GM12892 (cell line): ENCODE data around the gene AGPAT4.

ENCODE experiments used
- DNase-seq: peaks from one replicate; pipeline ENCODE4 v3.0.0; 2011; ENCODE audit not compliant: insufficient read length
- FAIRE-seq: peaks from 2 replicates; lab custom pipeline; 2011; peaks lifted over from hg19 to GRCh38; lab: Jason Lieb, UNC
- POLR2A ChIP-seq: IDR thresholded peaks from 2 replicates; pipeline ENCODE4 v1.6.1; 2011; ENCODE audit warnings: low read depth, low read length, control low read depth
- POLR2AphosphoS5 ChIP-seq: IDR thresholded peaks from 2 replicates; pipeline ENCODE4 v1.6.1; 2011; ENCODE audit warnings: low read depth, low read length, control low read depth
- TAF1 ChIP-seq: IDR thresholded peaks from 2 replicates; pipeline ENCODE4 v1.6.1; 2011; ENCODE audit warnings: low read depth, mild to moderate bottlenecking, control low read depth, low read length, borderline replicate concordance

The AGPAT4 gene

GRCh38 chr6:161137320-161137719, 136.5 kb downstream of the AGPAT4 start:
- no peak for DNase-seq
- TF ChIP-seq POLR2A (no peak), POLR2AphosphoS5 (no peak), TAF1 (no peak)
- FAIRE-seq, result no peak

GRCh38 chr6:161136655-161137054, 137.2 kb downstream of the AGPAT4 start:
- peak; percentile 67 for FAIRE-seq
- no peak for DNase-seq
- TF ChIP-seq POLR2A, result no peak
- TF ChIP-seq TAF1, result no peak
- TF ChIP-seq POLR2AphosphoS5, result no peak

GRCh38 chr6:161135695-161136591, 137.9 kb downstream of the AGPAT4 start:
- no peak for DNase-seq
- FAIRE-seq, result peak; percentile 65
- peak; percentile 24; the same call in 1 of the 2 replicates for TF ChIP-seq POLR2AphosphoS5
- no peak for TF ChIP-seq POLR2A

- no peak for DNase-seq
- FAIRE-seq, result no peak
- TF ChIP-seq POLR2AphosphoS5, result peak; percentile 22; the same call in 1 of the 2 replicates
- TF ChIP-seq TAF1, result no peak
- peak; percentile 31; the same call in 1 of the 2 replicates for TF ChIP-seq POLR2A
Measured at GRCh38 chr6:161134550-161135298, 139.1 kb downstream of the AGPAT4 start.

GRCh38 chr6:161133963-161134362, 139.9 kb downstream of the AGPAT4 start:
- no peak for TF ChIP-seq TAF1
- TF ChIP-seq POLR2A, result no peak
- no peak for TF ChIP-seq POLR2AphosphoS5
- DNase-seq (no peak), FAIRE-seq (no peak)

GRCh38 chr6:161132384-161132783, 141.5 kb downstream of the AGPAT4 start:
- no peak for FAIRE-seq
- TF ChIP-seq POLR2AphosphoS5 (no peak), POLR2A (no peak), TAF1 (no peak)
- DNase-seq, result no peak

- FAIRE-seq (no peak), DNase-seq (no peak)
- no peak for TF ChIP-seq TAF1
- no peak for TF ChIP-seq POLR2AphosphoS5
- no peak for TF ChIP-seq POLR2A
Measured at GRCh38 chr6:161130967-161131766, 142.7 kb downstream of the AGPAT4 start.

- no peak for FAIRE-seq
- DNase-seq, result no peak
- TF ChIP-seq POLR2A (no peak), POLR2AphosphoS5 (no peak), TAF1 (no peak)
Measured at GRCh38 chr6:161130541-161130940, 143.3 kb downstream of the AGPAT4 start.

GRCh38 chr6:161128680-161129196, 145.1 kb downstream of the AGPAT4 start:
- FAIRE-seq (no peak), DNase-seq (no peak)

GRCh38 chr6:161128230-161128629, 145.6 kb downstream of the AGPAT4 start:
- TF ChIP-seq POLR2AphosphoS5, result no peak
- no peak for TF ChIP-seq TAF1
- TF ChIP-seq POLR2A, result no peak
- DNase-seq, result no peak
- no peak for FAIRE-seq

More at GRCh38 chr6:161128680-161129196, 145.1 kb downstream of the AGPAT4 start:
- TF ChIP-seq POLR2A, result no peak
- TF ChIP-seq TAF1, result no peak
- TF ChIP-seq POLR2AphosphoS5, result no peak

- no peak for DNase-seq
- TF ChIP-seq POLR2A, result no peak
- TF ChIP-seq TAF1, result no peak
- TF ChIP-seq POLR2AphosphoS5, result no peak
- FAIRE-seq, result no peak
Measured at GRCh38 chr6:161127071-161127740, 146.7 kb downstream of the AGPAT4 start.
